Measurements from ENCODE around the gene KDM1A.

The KDM1A gene

DNA sequence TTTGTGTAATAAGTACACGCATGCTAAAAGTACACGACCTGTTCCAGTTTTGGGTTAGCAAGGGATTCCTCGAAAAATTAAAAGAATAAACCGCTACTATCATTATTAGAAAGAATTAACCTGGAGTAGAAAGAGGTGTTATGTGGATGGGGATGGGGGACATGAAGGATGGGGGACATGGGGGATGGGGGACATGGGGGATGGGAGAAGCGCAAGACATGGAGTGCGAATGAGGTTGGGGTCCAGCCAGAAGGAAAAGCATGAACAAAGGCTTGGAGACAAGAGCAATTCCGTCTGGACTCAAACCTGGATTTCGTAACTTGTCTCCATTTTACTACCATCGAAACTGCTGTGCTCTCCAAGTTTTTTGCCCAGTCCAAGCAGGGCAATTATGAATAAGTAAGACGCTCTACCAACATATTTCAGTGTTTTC lies 591 bp upstream of the KDM1A start:
- no peak for DNase-seq

- peak in 1 of 2 donors; percentile 19 for DNase-seq
Measured at GRCh38 chr1:23019863-23020625, 776 bp downstream of the KDM1A start.

- DNase-seq: no peak
Measured at GRCh38 chr1:23020706-23021405, 1.6 kb downstream of the KDM1A start.

- no peak for DNase-seq
Measured at GRCh38 chr1:23021834-23022233, 2.6 kb downstream of the KDM1A start.

- DNase-seq: no peak
Measured at GRCh38 chr1:23023174-23023845, 4.0 kb downstream of the KDM1A start.

DNA sequence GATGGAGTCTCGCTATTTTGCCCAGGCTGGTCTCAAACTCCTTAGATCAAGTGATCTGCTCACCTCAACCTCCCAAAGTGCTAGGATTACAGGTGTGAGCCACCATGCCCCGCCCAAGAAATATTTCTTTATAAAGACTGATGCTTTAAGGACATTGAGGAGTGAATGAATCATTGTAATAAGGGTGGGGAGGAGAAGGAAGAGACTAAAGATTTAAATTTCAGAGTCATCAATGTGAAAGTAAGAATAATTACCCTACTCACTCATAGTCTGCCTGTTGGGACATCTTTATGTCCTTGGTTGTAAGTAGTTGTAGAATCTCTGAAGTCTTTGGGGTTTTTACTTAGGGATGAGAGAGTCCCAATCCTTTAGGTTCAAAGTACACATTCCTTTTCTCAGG lies 7.3 kb downstream of the KDM1A start:
- no peak for DNase-seq

DNA sequence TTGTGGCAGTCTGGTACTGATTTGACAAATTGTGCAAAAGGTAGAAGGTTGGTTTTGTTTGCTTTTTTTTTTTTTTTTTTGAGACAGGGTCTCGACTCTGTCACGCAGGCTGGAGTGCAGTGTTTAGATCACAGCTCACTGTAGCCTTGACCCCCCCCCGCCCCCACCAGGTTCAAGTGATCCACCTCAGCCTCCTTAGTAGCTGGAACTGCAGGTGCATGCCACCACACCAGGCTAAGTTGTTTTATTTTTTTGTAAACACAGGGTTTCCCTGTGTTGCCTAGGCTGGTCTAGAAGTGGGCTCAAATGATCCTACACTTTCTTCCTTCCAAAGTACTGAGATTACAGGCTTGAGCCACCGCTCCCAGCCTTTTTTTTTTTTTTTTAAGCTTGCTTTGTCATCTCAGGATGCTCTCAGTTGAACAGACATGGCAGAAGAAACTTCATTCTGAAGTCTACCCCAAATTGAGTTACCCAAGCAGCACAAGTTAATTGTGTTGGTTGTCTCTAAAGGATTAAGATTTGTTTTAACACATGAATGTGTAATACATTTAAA lies 8.2 kb downstream of the KDM1A start:
- no peak for DNase-seq

DNA sequence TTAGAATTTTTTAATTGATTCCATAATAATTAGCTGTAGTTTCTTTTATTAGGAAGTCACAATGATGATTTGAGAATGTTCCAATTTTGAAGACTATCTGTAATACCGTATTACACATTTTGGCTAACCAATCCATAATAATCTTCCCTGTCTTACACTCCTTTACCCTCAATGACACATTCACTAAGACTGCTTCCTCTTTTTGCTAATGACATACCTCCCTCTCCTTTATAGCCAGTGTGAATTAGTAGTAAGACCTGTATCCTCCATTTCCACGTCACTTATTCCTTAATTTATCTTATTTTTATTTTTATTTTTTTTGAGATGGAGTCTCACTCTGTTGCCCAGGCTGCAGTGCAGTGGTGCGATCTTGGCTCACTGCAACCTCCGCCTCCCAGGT lies 10.1 kb downstream of the KDM1A start:
- DNase-seq: no peak

DNA sequence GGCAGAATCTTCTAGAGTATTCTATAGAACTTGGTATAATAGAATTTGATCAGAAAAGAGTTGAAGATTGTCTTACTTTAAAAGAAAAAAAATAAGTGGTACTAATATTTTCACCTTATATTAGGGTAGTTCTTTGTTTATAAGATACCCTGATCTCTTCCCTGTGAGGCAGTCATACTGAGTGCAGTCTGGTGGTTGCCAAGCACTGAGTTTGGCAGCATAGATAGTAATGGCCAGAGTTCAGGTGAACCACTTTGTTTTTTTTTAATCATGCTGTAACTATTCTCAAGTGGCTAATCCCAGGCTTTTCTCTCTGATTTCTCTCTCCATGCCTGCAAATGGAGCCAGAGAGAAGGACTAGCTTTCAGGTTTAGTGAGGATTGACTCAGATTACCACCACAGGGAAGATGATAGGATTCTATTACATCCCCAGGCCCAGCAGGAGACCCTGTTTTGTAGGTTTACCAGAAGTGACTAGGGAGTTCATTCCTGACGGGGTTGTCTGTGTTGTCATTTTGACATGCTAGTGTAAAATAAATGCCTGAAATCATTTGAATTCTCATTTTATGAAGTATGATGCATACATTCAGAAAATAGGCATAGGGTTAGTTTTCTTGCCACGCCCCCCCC lies 16.7 kb downstream of the KDM1A start:
- DNase-seq: no peak

DNA sequence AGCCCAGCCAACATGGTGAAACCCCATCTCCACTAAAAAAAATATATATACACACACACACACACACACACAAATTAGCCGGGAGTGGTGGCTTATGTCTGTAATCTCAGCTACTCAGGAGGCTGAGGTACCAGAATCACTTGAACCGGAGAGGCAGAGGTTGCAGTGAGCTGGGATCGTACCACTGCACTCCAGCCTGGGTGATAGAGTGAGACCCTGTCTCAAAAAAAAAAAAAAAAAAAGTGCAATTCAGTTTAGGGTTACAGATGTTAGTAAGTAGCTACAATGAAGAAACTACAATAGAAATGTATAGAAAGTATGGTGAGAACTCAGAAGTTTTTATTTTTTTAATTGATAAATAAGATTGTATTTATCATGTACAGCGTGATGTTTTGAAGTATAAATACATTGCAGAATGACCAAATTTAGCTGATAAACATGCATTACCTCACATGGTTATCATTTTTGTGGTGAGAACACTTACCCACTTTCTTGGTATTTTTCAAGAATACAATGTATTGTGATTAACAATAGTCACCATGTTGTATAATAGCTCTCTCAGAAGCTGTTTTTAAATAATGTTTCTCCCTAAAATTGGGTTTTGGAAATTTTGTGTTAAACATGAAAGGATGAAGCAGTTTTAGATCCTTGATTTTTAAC lies 17.9 kb downstream of the KDM1A start:
- no peak for DNase-seq

- DNase-seq: no peak
Measured at GRCh38 chr1:23039308-23039826, 20.1 kb downstream of the KDM1A start.

- no peak for DNase-seq
Measured at GRCh38 chr1:23040509-23040908, 21.2 kb downstream of the KDM1A start.

DNA sequence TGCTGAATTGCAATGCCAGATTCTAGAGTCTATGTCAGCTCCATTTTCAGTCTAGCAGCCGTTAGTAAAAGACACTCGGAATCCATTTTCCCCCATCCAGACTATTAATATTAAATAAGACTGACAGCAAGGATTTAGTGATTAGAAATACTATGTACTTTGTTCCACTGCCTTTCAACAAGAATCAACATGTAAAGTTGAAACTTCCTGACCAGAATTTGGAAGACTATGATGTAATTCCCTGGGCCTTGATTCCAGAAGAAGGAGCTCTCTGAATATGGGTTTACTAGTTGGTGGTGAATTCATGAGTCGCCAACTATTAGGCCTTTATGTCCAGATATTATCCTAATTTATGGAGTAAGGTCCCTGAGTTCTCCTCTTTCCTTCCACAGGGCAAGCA lies 24.8 kb downstream of the KDM1A start:
- no peak for DNase-seq

GRCh38 chr1:23050201-23050600 lies 30.9 kb downstream of the KDM1A start:
- no peak for DNase-seq

- DNase-seq: no peak
Measured at GRCh38 chr1:23051290-23051909, 32.1 kb downstream of the KDM1A start.

- no peak for DNase-seq
Measured at GRCh38 chr1:23057301-23057700, 38.0 kb downstream of the KDM1A start.

GRCh38 chr1:23062271-23062670 lies 43.0 kb downstream of the KDM1A start:
- DNase-seq: no peak

- DNase-seq: no peak
Measured at GRCh38 chr1:23065385-23065784, 46.1 kb downstream of the KDM1A start.

DNA sequence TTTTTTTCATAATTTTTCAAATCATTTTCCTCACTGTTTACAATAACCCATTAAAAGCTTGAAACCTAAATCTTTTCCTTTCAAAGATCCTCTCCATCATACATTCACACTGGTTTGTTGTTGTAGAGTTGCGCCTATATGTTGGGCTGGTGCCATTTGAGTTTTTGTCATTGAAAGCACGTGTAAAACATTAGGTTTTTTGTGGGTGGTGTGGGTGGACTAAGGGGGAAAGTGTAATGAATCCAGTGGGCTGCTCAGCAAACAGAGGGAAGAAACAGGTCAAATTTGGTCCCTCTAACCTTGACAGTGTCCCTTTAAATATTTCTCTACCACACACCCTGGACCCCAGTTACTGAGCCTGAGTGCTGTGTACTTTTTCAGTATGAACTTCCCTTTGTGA lies 46.8 kb downstream of the KDM1A start:
- no peak for DNase-seq

DNA sequence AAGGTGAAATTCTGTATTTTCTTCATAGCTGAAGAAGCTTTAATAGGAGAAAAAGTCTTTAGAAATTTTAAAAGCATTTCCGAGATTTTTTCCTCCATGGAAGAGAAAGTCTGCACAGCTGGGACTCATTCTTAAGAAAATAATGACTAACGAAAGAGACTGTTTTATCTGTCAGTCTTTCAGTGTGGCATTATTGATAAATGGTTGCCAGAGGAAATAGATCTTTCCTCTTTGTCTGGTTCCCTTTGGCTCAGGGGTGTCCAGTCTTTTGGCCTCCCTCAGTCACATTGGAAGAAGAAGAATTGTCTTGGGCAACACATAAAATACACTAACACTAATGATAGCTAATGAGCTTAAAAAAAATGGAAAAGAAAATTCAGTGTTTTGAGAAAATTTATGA lies 49.9 kb downstream of the KDM1A start:
- DNase-seq: no peak

DNA sequence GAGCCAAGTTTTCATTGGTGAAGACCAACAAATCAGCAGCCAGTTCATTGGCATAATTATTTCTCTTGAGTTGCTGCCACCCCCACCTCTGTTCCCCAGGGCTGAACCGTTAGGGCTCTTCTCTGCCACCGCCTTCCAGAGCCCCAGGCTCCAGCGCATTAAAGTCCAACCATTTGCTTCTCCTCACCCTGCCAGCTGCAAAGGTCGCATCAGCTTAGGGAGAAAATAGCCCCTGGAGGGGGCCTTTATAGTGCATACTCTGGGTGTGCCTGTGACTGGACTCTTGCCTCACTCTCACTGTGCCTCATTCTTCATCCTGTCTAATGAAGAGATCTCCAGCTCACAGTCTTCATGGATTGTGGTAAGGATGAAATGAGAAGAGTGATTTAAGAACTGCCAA lies 50.4 kb downstream of the KDM1A start:
- DNase-seq: no peak

GRCh38 chr1:23074012-23074411 lies 54.7 kb downstream of the KDM1A start:
- DNase-seq: no peak
